Measurements from ENCODE around the gene CATSPER1.
"Not testable (repeated sequence)": the region's sequence is repeated elsewhere in the genome, so short reads cannot be mapped to it uniquely, and the experiment has no call there.

The CATSPER1 gene

GRCh38 chr11:66051766-66052663 lies 25.7 kb upstream of the CATSPER1 start, which contains the start of gene SF3B2:
SF3B2 (plus strand) TSS chr11:66052364; CDS start chr11:66052385, 21 bp downstream.
- DNase-seq: peak; percentile 100

GRCh38 chr11:66051371-66051765 lies 25.1 kb upstream of the CATSPER1 start:
- DNase-seq: no peak

GRCh38 chr11:66050581-66051231 lies 24.4 kb upstream of the CATSPER1 start:
- no peak for DNase-seq

GRCh38 chr11:66048547-66049323 lies 22.5 kb upstream of the CATSPER1 start, which contains the start of gene GAL3ST3:
GAL3ST3 (minus strand) TSS chr11:66049161; CDS start chr11:66045415, 3,746 bp downstream.
- peak; percentile 63 for DNase-seq

GRCh38 chr11:66047541-66048365 lies 21.5 kb upstream of the CATSPER1 start:
- DNase-seq: no peak

- no peak for DNase-seq
These were observed 20.6 kb upstream of the CATSPER1 start for GRCh38 chr11:66046901-66047300.

GRCh38 chr11:66045177-66045639 lies 18.9 kb upstream of the CATSPER1 start:
- peak; percentile 91 for DNase-seq

GRCh38 chr11:66044757-66045156 lies 18.5 kb upstream of the CATSPER1 start:
- no peak for DNase-seq

GRCh38 chr11:66042996-66043906 lies 17.0 kb upstream of the CATSPER1 start:
- DNase-seq: no peak

- no peak for DNase-seq
These were observed 16.1 kb upstream of the CATSPER1 start for GRCh38 chr11:66042227-66042995.

- no peak for DNase-seq
These were observed 13.5 kb upstream of the CATSPER1 start for GRCh38 chr11:66039765-66040164.

GRCh38 chr11:66037327-66037726 lies 11.0 kb upstream of the CATSPER1 start:
- DNase-seq: no peak

- DNase-seq: no peak
These were observed 10.0 kb upstream of the CATSPER1 start for GRCh38 chr11:66036334-66036710.

- DNase-seq: no peak
These were observed 9.5 kb upstream of the CATSPER1 start for GRCh38 chr11:66035653-66036333.

GRCh38 chr11:66032957-66033735 lies 6.9 kb upstream of the CATSPER1 start:
- no peak for DNase-seq

GRCh38 chr11:66023186-66023440 lies 3.2 kb downstream of the CATSPER1 start:
- not testable (repeated sequence) for DNase-seq

- DNase-seq: peak; percentile 85
These were observed 3.7 kb downstream of the CATSPER1 start for GRCh38 chr11:66022401-66023185.
